ENCODE results near the gene ABLIM2. TPM values are rescaled to one million over a fixed set of nuclear protein-coding genes. Genes with fewer than 3 reads are reported as not detected.

Gene ABLIM2
- total and polyA plus RNA-seq, 7 experiments from 2014 or later: 0.22 to 5.8 (median 3.1) TPM

- Histone ChIP-seq H3K4me1 (ENCODE audit: control insufficient read depth in 2 of 2, insufficient read depth in 2 of 2, low read length in 2 of 2) (peaks cover 10 to 12% of the 10 kb centered on the region in 2 donors), H3K9me3 (ENCODE audit: control insufficient read depth in 2 of 3, low read length in 3 of 3) (no peaks in the 10 kb centered on the region), H3K36me3 (ENCODE audit: control insufficient read depth in 2 of 3, insufficient read depth in 3 of 3, low read length in 3 of 3) (no peaks in the 10 kb centered on the region), H3K4me3 (ENCODE audit: low read length) (peak overlapping the region; percentile 68), H3K27me3 (ENCODE audit: control insufficient read depth in 2 of 2, insufficient read depth in 2 of 2, low read length in 2 of 2) (no peaks in the 10 kb centered on the region), H3K27ac (ENCODE audit: low read depth, low read length) (peak overlapping the region; percentile 78)
- H3K27ac Mint-ChIP-seq: peak overlapping the region in 7 of 9 donors; percentile 63 to 90 (median 80)
- H3K9me3 Mint-ChIP-seq: peaks cover 0 to 2% (median 0%) of the 10 kb centered on the region in 11 donors
- intact Hi-C loops (cut with micrococcal nuclease): loop anchor here (1.0 to 5.0 kb wide), 5 partner anchors 8 to 1214 kb away; partner anchors contain the start of gene ABLIM2 (in 1 of the 2)
- peak overlapping the region; percentile 78 to 95 (median 86) for H3K4me3 Mint-ChIP-seq
- DNase-seq (peak in 1 of 9 donors; percentile 19), ATAC-seq (no peak)
- peaks cover 0 to 7% (median 0%) of the 10 kb centered on the region in 5 donors for H3K36me3 Mint-ChIP-seq
- ChIA-PET CTCF (interaction anchor here (0.9 to 1.9 kb wide), 10 partner anchors 14 to 134 kb away, joined by 3 to 7 read pairs (median 4); no protein-coding TSS in a partner anchor), POLR2A (interaction anchor here (0.6 to 3.2 kb wide), 11 partner anchors 9 to 871 kb away, joined by 3 to 24 read pairs (median 4); no protein-coding TSS in a partner anchor)
- H3K4me1 Mint-ChIP-seq: peaks cover 19 to 52% (median 46%) of the 10 kb centered on the region in 7 donors
- H3K27me3 Mint-ChIP-seq: peaks cover 0 to 30% (median 0%) of the 10 kb centered on the region in 5 donors
Observed at GRCh38 chr4:7938266-7938608, 220.4 kb downstream of the ABLIM2 start.

GRCh38 chr4:7937006-7937405, 221.6 kb downstream of the ABLIM2 start:
- ChIA-PET POLR2A (interaction anchor here (1.1 to 3.2 kb wide), 5 partner anchors 32 to 83 kb away, joined by 3 to 24 read pairs (median 5); no protein-coding TSS in a partner anchor), CTCF (interaction anchor here (0.9 to 1.6 kb wide), 2 partner anchors 51 to 82 kb away, joined by 4 to 7 read pairs; no protein-coding TSS in a partner anchor)
- Mint-ChIP-seq H3K9me3 (peaks cover 0 to 2% (median 0%) of the 10 kb centered on the region in 11 donors), H3K4me3 (peak overlapping the region in 9 of 10 donors; percentile 79 to 95 (median 89)), H3K36me3 (peaks cover 0 to 7% (median 0%) of the 10 kb centered on the region in 5 donors), H3K4me1 (peaks cover 19 to 57% (median 48%) of the 10 kb centered on the region in 7 donors), H3K27ac (peak overlapping the region in 5 of 9 donors; percentile 63 to 90 (median 85)), H3K27me3 (peaks cover 0 to 30% (median 0%) of the 10 kb centered on the region in 5 donors)
- DNase-seq: peak in 2 of 9 donors; percentile 21 to 35
- Histone ChIP-seq H3K36me3 (ENCODE audit: control insufficient read depth in 2 of 3, insufficient read depth in 3 of 3, low read length in 3 of 3) (no peaks in the 10 kb centered on the region), H3K27me3 (ENCODE audit: control insufficient read depth in 2 of 2, insufficient read depth in 2 of 2, low read length in 2 of 2) (no peaks in the 10 kb centered on the region), H3K4me1 (ENCODE audit: control insufficient read depth in 2 of 2, insufficient read depth in 2 of 2, low read length in 2 of 2) (peaks cover 10 to 12% of the 10 kb centered on the region in 2 donors), H3K4me3 (ENCODE audit: low read length) (no peak overlapping the region), H3K9me3 (ENCODE audit: control insufficient read depth in 2 of 3, low read length in 3 of 3) (no peaks in the 10 kb centered on the region), H3K27ac (ENCODE audit: low read depth, low read length) (no peak overlapping the region)
- intact Hi-C loops (cut with micrococcal nuclease): loop anchor here in 1 of 2 donors (5.0 kb wide), 2 partner anchors 45 to 1215 kb away; no protein-coding TSS in a partner anchor
- ATAC-seq: no peak

- ATAC-seq: no peak
- Mint-ChIP-seq H3K9me3 (no peaks in the 10 kb centered on the region), H3K27ac (peak overlapping the region in 2 of 9 donors; percentile 23 to 45), H3K36me3 (peaks cover 0 to 7% (median 0%) of the 10 kb centered on the region in 5 donors), H3K4me3 (peak overlapping the region in 5 of 10 donors; percentile 6 to 59 (median 49)), H3K4me1 (peaks cover 18 to 71% (median 63%) of the 10 kb centered on the region in 7 donors), H3K27me3 (peaks cover 0 to 30% (median 0%) of the 10 kb centered on the region in 5 donors)
- Histone ChIP-seq H3K36me3 (ENCODE audit: control insufficient read depth in 2 of 3, insufficient read depth in 3 of 3, low read length in 3 of 3) (no peaks in the 10 kb centered on the region), H3K9me3 (ENCODE audit: control insufficient read depth in 2 of 3, low read length in 3 of 3) (no peaks in the 10 kb centered on the region), H3K27me3 (ENCODE audit: control insufficient read depth in 2 of 2, insufficient read depth in 2 of 2, low read length in 2 of 2) (no peaks in the 10 kb centered on the region), H3K4me1 (ENCODE audit: control insufficient read depth in 2 of 2, insufficient read depth in 2 of 2, low read length in 2 of 2) (peaks cover 12 to 13% of the 10 kb centered on the region in 2 donors), H3K27ac (ENCODE audit: low read depth, low read length) (no peak overlapping the region), H3K4me3 (ENCODE audit: low read length) (no peak overlapping the region)
- intact Hi-C loops (cut with micrococcal nuclease): no loop called here
- POLR2A ChIA-PET: interaction anchor here (0.7 kb wide), 1 partner anchor 916 kb away, joined by 3 read pairs; no protein-coding TSS in a partner anchor
- CTCF ChIA-PET: no interaction called here
- no peak for DNase-seq
Observed at GRCh38 chr4:7933651-7934510, 224.7 kb downstream of the ABLIM2 start.

GRCh38 chr4:7932287-7932686, 226.3 kb downstream of the ABLIM2 start:
- Histone ChIP-seq H3K27ac (ENCODE audit: low read depth, low read length) (no peak overlapping the region), H3K9me3 (ENCODE audit: control insufficient read depth in 2 of 3, low read length in 3 of 3) (no peaks in the 10 kb centered on the region), H3K27me3 (ENCODE audit: control insufficient read depth in 2 of 2, insufficient read depth in 2 of 2, low read length in 2 of 2) (no peaks in the 10 kb centered on the region), H3K36me3 (ENCODE audit: control insufficient read depth in 2 of 3, insufficient read depth in 3 of 3, low read length in 3 of 3) (no peaks in the 10 kb centered on the region), H3K4me1 (ENCODE audit: control insufficient read depth in 2 of 2, insufficient read depth in 2 of 2, low read length in 2 of 2) (peaks cover 3% of the 10 kb centered on the region in 2 donors), H3K4me3 (ENCODE audit: low read length) (no peak overlapping the region)
- H3K4me1 Mint-ChIP-seq: peaks cover 8 to 68% (median 59%) of the 10 kb centered on the region in 7 donors
- intact Hi-C loops (cut with micrococcal nuclease): no loop called here
- POLR2A ChIA-PET: no interaction called here
- ATAC-seq (no peak), DNase-seq (no peak)
- peaks cover 0 to 7% (median 0%) of the 10 kb centered on the region in 5 donors for H3K36me3 Mint-ChIP-seq
- CTCF ChIA-PET: interaction anchor here (1.2 kb wide), 1 partner anchor 29 kb away, joined by 3 read pairs; no protein-coding TSS in a partner anchor
- no peaks in the 10 kb centered on the region for H3K9me3 Mint-ChIP-seq
- H3K4me3 Mint-ChIP-seq: no peak overlapping the region
- peaks cover 0 to 18% (median 0%) of the 10 kb centered on the region in 5 donors for H3K27me3 Mint-ChIP-seq
- H3K27ac Mint-ChIP-seq: no peak overlapping the region

- H3K4me3 Mint-ChIP-seq: peak overlapping the region in 2 of 10 donors; percentile 47 to 48
- ChIA-PET CTCF (no interaction called here), POLR2A (interaction anchor here (0.9 to 1.2 kb wide), 3 partner anchors 9 to 75 kb away, joined by 3 read pairs; no protein-coding TSS in a partner anchor)
- H3K9me3 Mint-ChIP-seq: peaks cover 0 to 5% (median 0%) of the 10 kb centered on the region in 11 donors
- H3K27ac Mint-ChIP-seq: peak overlapping the region in 2 of 9 donors; percentile 26 to 36
- ATAC-seq: no peak
- Histone ChIP-seq H3K27me3 (ENCODE audit: control insufficient read depth in 2 of 2, insufficient read depth in 2 of 2, low read length in 2 of 2) (no peaks in the 10 kb centered on the region), H3K9me3 (ENCODE audit: control insufficient read depth in 2 of 3, low read length in 3 of 3) (no peaks in the 10 kb centered on the region), H3K27ac (ENCODE audit: low read depth, low read length) (no peak overlapping the region), H3K36me3 (ENCODE audit: control insufficient read depth in 2 of 3, insufficient read depth in 3 of 3, low read length in 3 of 3) (no peaks in the 10 kb centered on the region), H3K4me3 (ENCODE audit: low read length) (no peak overlapping the region), H3K4me1 (ENCODE audit: control insufficient read depth in 2 of 2, insufficient read depth in 2 of 2, low read length in 2 of 2) (peaks cover 0 to 3% of the 10 kb centered on the region in 2 donors)
- intact Hi-C loops (cut with micrococcal nuclease): no loop called here
- no peak for DNase-seq
- H3K36me3 Mint-ChIP-seq: peaks cover 0 to 17% (median 9%) of the 10 kb centered on the region in 5 donors
- peaks cover 7 to 63% (median 49%) of the 10 kb centered on the region in 7 donors for H3K4me1 Mint-ChIP-seq
- H3K27me3 Mint-ChIP-seq: no peaks in the 10 kb centered on the region
Observed at GRCh38 chr4:7929118-7929951, 229.3 kb downstream of the ABLIM2 start.

GRCh38 chr4:7928711-7929110, 229.9 kb downstream of the ABLIM2 start:
- DNase-seq (no peak), ATAC-seq (no peak)
- H3K27me3 Mint-ChIP-seq: no peaks in the 10 kb centered on the region
- peak overlapping the region in 1 of 9 donors; percentile 36 for H3K27ac Mint-ChIP-seq
- Histone ChIP-seq H3K36me3 (ENCODE audit: control insufficient read depth in 2 of 3, insufficient read depth in 3 of 3, low read length in 3 of 3) (no peaks in the 10 kb centered on the region), H3K4me3 (ENCODE audit: low read length) (no peak overlapping the region), H3K27me3 (ENCODE audit: control insufficient read depth in 2 of 2, insufficient read depth in 2 of 2, low read length in 2 of 2) (no peaks in the 10 kb centered on the region), H3K27ac (ENCODE audit: low read depth, low read length) (no peak overlapping the region), H3K4me1 (ENCODE audit: control insufficient read depth in 2 of 2, insufficient read depth in 2 of 2, low read length in 2 of 2) (peaks cover 0 to 3% of the 10 kb centered on the region in 2 donors), H3K9me3 (ENCODE audit: control insufficient read depth in 2 of 3, low read length in 3 of 3) (no peaks in the 10 kb centered on the region)
- H3K4me3 Mint-ChIP-seq: no peak overlapping the region
- peaks cover 0 to 13% (median 9%) of the 10 kb centered on the region in 5 donors for H3K36me3 Mint-ChIP-seq
- ChIA-PET POLR2A (no interaction called here), CTCF (no interaction called here)
- peaks cover 4 to 60% (median 49%) of the 10 kb centered on the region in 7 donors for H3K4me1 Mint-ChIP-seq
- H3K9me3 Mint-ChIP-seq: peaks cover 0 to 5% (median 0%) of the 10 kb centered on the region in 11 donors
- intact Hi-C loops (cut with micrococcal nuclease): no loop called here
